Measurements from ENCODE around the gene TLR4.

DNA sequence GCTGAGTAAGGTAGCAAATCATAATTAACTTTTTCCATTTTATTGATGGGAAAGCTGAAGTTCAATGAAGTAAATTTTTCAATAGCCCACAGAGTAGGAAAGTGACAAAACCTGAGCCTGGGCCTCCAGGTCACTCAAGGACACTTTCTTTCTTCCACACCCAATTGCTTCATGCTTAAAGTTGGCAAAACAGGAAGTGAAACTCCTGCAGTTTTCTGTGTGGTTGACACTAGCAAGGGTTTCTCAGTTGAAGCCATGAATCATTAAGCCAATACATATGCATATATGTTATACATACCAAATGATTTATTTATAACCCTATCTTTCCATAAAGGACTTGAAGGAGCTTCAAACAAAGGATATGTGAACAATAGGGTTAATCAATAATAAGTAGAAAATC, 13.9 kb downstream of the TLR4 start:
- TF ChIP-seq EZH2 (IDR thresholded peaks at IDR 0.05; ENCODE audit: low read depth, unreplicated experiment) (no peak), REST (IDR thresholded peaks at IDR 0.05; ENCODE audit: unreplicated experiment) (no peak), EZH2phosphoT487 (IDR thresholded peaks at IDR 0.05; ENCODE audit: unreplicated experiment) (no peak), CTCF (conservative IDR thresholded peaks at IDR 0.05; ENCODE audit: low read depth in 2 of 2) (no peak), POLR2AphosphoS5 (IDR thresholded peaks at IDR 0.05; ENCODE audit: low read depth) (no peak)

Measured in GM23338 (cell line).